Upper lobe of left lung (tissue), 6 donors: ENCODE measurements around the gene FAF1. TPM values are rescaled to one million over a fixed set of nuclear protein-coding genes. Genes with fewer than 3 reads are reported as not detected.

Experiments used
- ATAC-seq, 2 donors: fragments of 200-7000 bp; cut with Tn5 transposase; one replicate each; pipeline ENCODE4 v1.9.1; 2022; ENCODE audit warnings: mild to moderate bottlenecking in 2 of 2, moderate library complexity in 2 of 2; ENCODE audit not compliant: low FRiP score in 2 of 2
- DNase-seq, 2 donors: peaks; one replicate each; pipeline ENCODE4 v3.0.0-alpha.2; 2019 to 2020
- H3K27ac ChIP-seq, 4 donors: fragments of 200-600 bp; sonication (generic); one replicate each; pipeline ENCODE4 v1.5.1; 2016 to 2019
- H3K27me3 ChIP-seq, 4 donors: fragments of 200-600 bp; sonication (generic); one replicate each; pipeline ENCODE4 v1.5.1; 2017 to 2019
- H3K36me3 ChIP-seq, 4 donors: fragments of 200-600 bp; sonication (generic); one replicate each; pipeline ENCODE4 v1.5.1; 2016 to 2019
- H3K4me1 ChIP-seq, 4 donors: fragments of 200-600 bp; sonication (generic); one replicate each; pipeline ENCODE4 v1.5.1; 2018 to 2019
- H3K4me3 ChIP-seq, 4 donors: fragments of 200-600 bp; sonication (generic); one replicate each; pipeline ENCODE4 v1.5.1; 2017 to 2019; ENCODE audit warnings: mild to moderate bottlenecking in 2 of 4, moderate library complexity in 1 of 4
- H3K9me3 ChIP-seq, 4 donors: fragments of 200-600 bp; sonication (generic); one replicate each; pipeline ENCODE4 v1.5.1; 2018 to 2019
- EP300 ChIP-seq, 4 donors: sonication (generic); formaldehyde crosslinking; IDR thresholded peaks; one replicate each; pipeline ENCODE4 v1.5.1; 2017; ENCODE audit warnings: antibody characterized with exemption in 4 of 4, control low read depth in 2 of 4
- POLR2A ChIP-seq, 4 donors: fragments of 450-650 bp; IDR thresholded peaks; one replicate each; pipeline ENCODE4 v1.5.1; 2016 to 2017; ENCODE audit warnings: antibody characterized with exemption in 4 of 4, mild to moderate bottlenecking in 2 of 4
- POLR2AphosphoS5 ChIP-seq, 2 donors: sonication (generic); formaldehyde crosslinking; IDR thresholded peaks; one replicate each; pipeline ENCODE4 v1.5.1; 2017; ENCODE audit warnings: antibody characterized with exemption in 2 of 2
- WGBS, 2 donors: methylation state at CpG; one replicate each; pipeline ENCODE4 v1.1.5; 2017 to 2018; 5-methylcytosine and 5-hydroxymethylcytosine counted together
- total RNA-seq, 6 donors: library from RNA; depleted of rRNA in 4 of 6; stranded (reverse); fragments of >200 nt in 4 of 6; gene quantifications; one replicate each; pipeline versions ENCODE4 v1.1.0 to v1.2.1, GENCODE V29; 2016 to 2021
- TF ChIP-seq, protein P1 (sequence below), 6 experiments: fragments of 450-650 bp in 4 of 6; fragments of 200-600 bp in 2 of 6; sonication (generic) in 2 of 6; IDR thresholded peaks; one replicate each; pipeline ENCODE4 v1.5.1; 2016 to 2019; ENCODE audit warnings: antibody characterized with exemption in 6 of 6
- donor health status: DM: no; HTN: no; CAD: no; lungs with moderate emphysema.
- donor health status: DM: no; HTN: yes; CAD: no; lungs with severe emphysema.

Gene FAF1
- total RNA-seq, 6 donors from 2014 or later = 30.2 to 52.3 (median 35.0) TPM

DNA sequence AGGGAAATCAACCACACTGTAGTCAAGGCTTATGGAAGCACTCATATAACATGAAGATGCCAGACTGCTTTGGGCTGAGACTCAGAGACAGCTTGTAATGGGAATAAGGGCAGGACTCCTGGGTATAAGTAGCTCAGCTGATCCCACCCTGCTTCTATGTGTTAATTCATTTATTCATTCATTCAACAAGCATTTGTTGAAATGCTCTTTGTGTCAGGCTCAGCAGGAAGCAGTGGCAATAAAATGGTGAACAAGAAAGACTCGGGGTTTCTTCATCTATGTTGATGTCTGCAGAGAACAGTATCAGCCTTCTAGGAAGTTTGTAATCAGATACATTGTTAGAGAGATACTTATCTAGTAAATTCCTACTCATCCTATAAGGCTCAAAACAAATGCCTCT is 391.3 kb downstream of the FAF1 start:
- DNase-seq = no peak
- Histone ChIP-seq H3K27ac (no peak overlapping the region), H3K9me3 (no peaks in the 10 kb centered on the region), H3K4me1 (no peaks in the 10 kb centered on the region), H3K36me3 (peaks cover 0 to 41% (median 3%) of the 10 kb centered on the region in 4 donors), H3K27me3 (no peaks in the 10 kb centered on the region), H3K4me3 (no peak overlapping the region)
- 73 to 75% methylated on average over 1 of the region's 1 CpG for WGBS, 2 donors
- TF ChIP-seq POLR2A (IDR thresholded peaks at IDR 0.05) (no peak), EP300 (IDR thresholded peaks at IDR 0.05) (no peak), POLR2AphosphoS5 (IDR thresholded peaks at IDR 0.05) (no peak)
- TF ChIP-seq, protein P1, sequence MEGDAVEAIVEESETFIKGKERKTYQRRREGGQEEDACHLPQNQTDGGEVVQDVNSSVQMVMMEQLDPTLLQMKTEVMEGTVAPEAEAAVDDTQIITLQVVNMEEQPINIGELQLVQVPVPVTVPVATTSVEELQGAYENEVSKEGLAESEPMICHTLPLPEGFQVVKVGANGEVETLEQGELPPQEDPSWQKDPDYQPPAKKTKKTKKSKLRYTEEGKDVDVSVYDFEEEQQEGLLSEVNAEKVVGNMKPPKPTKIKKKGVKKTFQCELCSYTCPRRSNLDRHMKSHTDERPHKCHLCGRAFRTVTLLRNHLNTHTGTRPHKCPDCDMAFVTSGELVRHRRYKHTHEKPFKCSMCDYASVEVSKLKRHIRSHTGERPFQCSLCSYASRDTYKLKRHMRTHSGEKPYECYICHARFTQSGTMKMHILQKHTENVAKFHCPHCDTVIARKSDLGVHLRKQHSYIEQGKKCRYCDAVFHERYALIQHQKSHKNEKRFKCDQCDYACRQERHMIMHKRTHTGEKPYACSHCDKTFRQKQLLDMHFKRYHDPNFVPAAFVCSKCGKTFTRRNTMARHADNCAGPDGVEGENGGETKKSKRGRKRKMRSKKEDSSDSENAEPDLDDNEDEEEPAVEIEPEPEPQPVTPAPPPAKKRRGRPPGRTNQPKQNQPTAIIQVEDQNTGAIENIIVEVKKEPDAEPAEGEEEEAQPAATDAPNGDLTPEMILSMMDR (IDR thresholded peaks at IDR 0.05) = no peak
- ATAC-seq = no peak

DNA sequence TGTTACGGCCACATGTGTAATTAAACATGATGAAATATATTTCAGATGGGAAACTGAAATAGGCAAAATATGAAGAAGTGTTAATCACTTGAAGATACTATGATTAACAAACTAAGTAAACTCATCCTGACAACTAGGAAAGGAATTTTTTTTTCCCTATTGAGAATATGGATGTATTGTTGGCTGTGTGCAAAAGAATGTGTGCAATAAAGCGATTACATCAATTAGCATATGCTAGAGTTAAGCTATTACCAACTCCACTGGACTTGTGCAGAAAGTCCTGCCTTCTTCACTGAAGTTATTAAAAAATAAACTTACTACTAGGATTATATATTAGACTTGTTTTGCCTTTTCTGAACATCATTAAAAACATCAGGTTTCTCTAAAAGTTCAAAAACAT is 393.7 kb downstream of the FAF1 start:
- ATAC-seq (no peak), DNase-seq (no peak)
- TF ChIP-seq POLR2A (IDR thresholded peaks at IDR 0.05) (no peak), POLR2AphosphoS5 (IDR thresholded peaks at IDR 0.05) (no peak), EP300 (IDR thresholded peaks at IDR 0.05) (no peak)
- TF ChIP-seq, protein P1 (IDR thresholded peaks at IDR 0.05) = no peak
- H3K36me3 ChIP-seq = peaks cover 0 to 32% (median 3%) of the 10 kb centered on the region in 4 donors
- 88 to 90% methylated on average over 2 of the region's 2 CpGs for WGBS, 2 donors
- no peaks in the 10 kb centered on the region for H3K4me1 ChIP-seq
- H3K27ac ChIP-seq = no peak overlapping the region
- no peak overlapping the region for H3K4me3 ChIP-seq
- H3K27me3 ChIP-seq = no peaks in the 10 kb centered on the region
- no peaks in the 10 kb centered on the region for H3K9me3 ChIP-seq

DNA sequence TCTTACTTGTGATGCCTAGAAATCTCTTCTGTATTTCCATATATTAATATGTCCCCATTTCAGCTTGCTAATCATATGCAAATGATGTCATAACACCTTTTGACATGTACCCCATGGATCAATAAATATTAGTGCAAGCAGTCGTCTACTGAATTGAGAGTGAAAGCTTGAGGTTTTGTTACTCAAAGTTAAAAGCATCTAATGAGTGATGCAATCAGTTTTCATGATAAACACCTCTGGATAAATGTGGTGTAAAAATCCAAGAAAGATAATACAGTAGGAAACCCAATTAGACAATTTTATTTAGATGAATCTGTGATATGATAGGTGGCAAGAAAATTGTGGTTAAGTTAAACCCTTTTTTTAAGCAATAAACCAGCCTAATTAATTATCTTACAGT is 395.6 kb downstream of the FAF1 start:
- Histone ChIP-seq H3K27me3 (no peaks in the 10 kb centered on the region), H3K36me3 (peaks cover 0 to 32% (median 3%) of the 10 kb centered on the region in 4 donors), H3K4me1 (no peaks in the 10 kb centered on the region), H3K27ac (no peak overlapping the region), H3K9me3 (no peaks in the 10 kb centered on the region), H3K4me3 (no peak overlapping the region)
- ATAC-seq (no peak), DNase-seq (no peak)
- TF ChIP-seq EP300 (IDR thresholded peaks at IDR 0.05) (no peak), POLR2AphosphoS5 (IDR thresholded peaks at IDR 0.05) (no peak), POLR2A (IDR thresholded peaks at IDR 0.05) (no peak)
- TF ChIP-seq, protein P1 (IDR thresholded peaks at IDR 0.05) = no peak
- 81 to 87% methylated on average over 1 of the region's 1 CpG for WGBS, 2 donors

DNA sequence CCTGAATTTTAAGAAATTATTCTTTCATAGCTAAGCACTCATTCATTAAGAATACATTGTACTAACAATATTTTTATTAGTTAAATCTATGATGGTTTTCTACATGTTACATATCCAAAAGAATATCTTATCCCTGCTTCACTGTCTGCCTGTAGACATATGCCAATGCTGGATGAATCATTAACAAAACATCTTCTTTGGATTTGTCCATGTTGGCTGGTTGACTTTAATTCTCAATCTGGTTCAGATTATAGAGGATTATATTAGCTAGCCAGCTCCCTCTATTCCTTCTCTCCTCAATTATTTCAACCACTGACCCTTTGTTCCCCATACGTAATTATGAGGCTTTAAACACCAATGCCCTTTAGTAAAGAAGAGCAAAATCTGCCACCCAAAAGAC is 398.0 kb downstream of the FAF1 start:
- WGBS, 2 donors = 94 to 96% methylated on average over 1 of the region's 1 CpG
- Histone ChIP-seq H3K9me3 (no peaks in the 10 kb centered on the region), H3K36me3 (peaks cover 0 to 33% (median 3%) of the 10 kb centered on the region in 4 donors), H3K4me1 (no peaks in the 10 kb centered on the region), H3K4me3 (no peak overlapping the region), H3K27ac (no peak overlapping the region), H3K27me3 (no peaks in the 10 kb centered on the region)
- ATAC-seq = no peak
- TF ChIP-seq EP300 (IDR thresholded peaks at IDR 0.05) (no peak), POLR2A (IDR thresholded peaks at IDR 0.05) (no peak), POLR2AphosphoS5 (IDR thresholded peaks at IDR 0.05) (no peak)
- TF ChIP-seq, protein P1 (IDR thresholded peaks at IDR 0.05) = no peak
- DNase-seq = no peak

DNA sequence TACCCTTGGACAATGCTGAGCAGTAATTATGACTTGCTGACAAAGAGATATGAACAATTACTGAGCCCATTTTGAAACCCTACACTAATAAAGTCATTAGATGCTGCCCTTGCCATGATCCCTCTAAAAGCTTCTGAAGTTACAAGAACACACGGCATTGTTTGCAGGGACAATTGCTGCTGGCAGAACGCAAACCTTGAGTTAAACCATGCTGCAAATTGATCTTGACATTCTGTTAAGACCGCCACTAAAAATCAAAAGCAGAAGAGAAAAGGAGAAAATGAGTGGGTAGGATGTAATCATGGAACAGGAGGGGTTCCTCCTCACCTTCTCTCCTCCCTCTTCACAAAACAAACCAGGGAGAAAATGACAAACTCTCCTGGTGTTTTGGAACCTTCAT is 400.6 kb downstream of the FAF1 start:
- DNase-seq (no peak), ATAC-seq (no peak)
- H3K36me3 ChIP-seq = peaks cover 0 to 13% (median 0%) of the 10 kb centered on the region in 4 donors
- WGBS, 2 donors = 96 to 100% methylated on average over 3 of the region's 3 CpGs
- no peak for TF ChIP-seq POLR2AphosphoS5 (IDR thresholded peaks at IDR 0.05)
- no peak for TF ChIP-seq POLR2A (IDR thresholded peaks at IDR 0.05)
- TF ChIP-seq, protein P1 (IDR thresholded peaks at IDR 0.05) = no peak
- no peak for TF ChIP-seq EP300 (IDR thresholded peaks at IDR 0.05)
- H3K4me1 ChIP-seq = no peaks in the 10 kb centered on the region
- H3K9me3 ChIP-seq = no peaks in the 10 kb centered on the region
- no peak overlapping the region for H3K27ac ChIP-seq
- H3K4me3 ChIP-seq = no peak overlapping the region
- no peaks in the 10 kb centered on the region for H3K27me3 ChIP-seq
